ENCODE measurements around the gene NARS2. TPM values are rescaled to one million over a fixed set of nuclear protein-coding genes. Genes with fewer than 3 reads are reported as not detected.
A peak's percentile ranks its signal among the peaks of the same experiment; 100 is the strongest.

The NARS2 gene
- total and polyA plus RNA-seq, 10 of the 15 experiments (the other 5 are each of a cell fraction or from before 2014, with no cell fraction given), result 22.2 to 45.3 (median 36.3) TPM

GRCh38 chr11:78417888-78418583 is 156.6 kb downstream of the NARS2 start (continued):
- peak in 1 of 2 experiments; percentile 35; a peak in 1 of 4 replicates for TF ChIP-seq ETV6 (conservative IDR thresholded peaks at IDR 0.05 in 1 of 2, IDR thresholded peaks at IDR 0.05 in 1 of 2; ENCODE audit: borderline replicate concordance in 1 of 2, low read depth in 1 of 2)
- TF ChIP-seq TCF3 (IDR thresholded peaks at IDR 0.05; ENCODE audit: borderline replicate concordance, insufficient read depth, low read depth, low read length), result 0 out of 2 replicates have a peak, but pooled peaks have one; percentile 54
- TF ChIP-seq POLR2AphosphoS5 (IDR thresholded peaks at IDR 0.05; ENCODE audit: low read length), result peak; percentile 54
- TF ChIP-seq CBFB (IDR thresholded peaks at IDR 0.05; ENCODE audit: low read depth), result no peak
- peak; percentile 82 for TF ChIP-seq LARP7 (IDR thresholded peaks at IDR 0.05)
- no peak for TF ChIP-seq ATF3 (IDR thresholded peaks at IDR 0.05; ENCODE audit: borderline replicate concordance, extremely low read depth, low read depth, low read length)
- TF ChIP-seq REST (IDR thresholded peaks at IDR 0.05; ENCODE audit: low read depth, low read length), result no peak
- peak; percentile 90 for TF ChIP-seq DPF2 (IDR thresholded peaks at IDR 0.05)
- TF ChIP-seq ZBTB11 (CRISPR knock-in tag; IDR thresholded peaks at IDR 0.05), result no peak
- peak; percentile 83 for TF ChIP-seq ZNF687 (IDR thresholded peaks at IDR 0.05)
- 0 out of 2 replicates have a peak, but pooled peaks have one; percentile 13 for TF ChIP-seq TCF12 (IDR thresholded peaks at IDR 0.05; ENCODE audit: low read depth, low read length)
- no peak for TF ChIP-seq CREB1 (IDR thresholded peaks at IDR 0.05; ENCODE audit: low read depth)
- no peak for TF ChIP-seq NFIC (IDR thresholded peaks at IDR 0.05; ENCODE audit: low read depth, low read length)
- TF ChIP-seq EED (IDR thresholded peaks at IDR 0.05; ENCODE audit: low read depth), result no peak
- TF ChIP-seq MAX (IDR thresholded peaks at IDR 0.05; ENCODE audit: low read depth, low read length), result no peak
- peak in 1 of 2 experiments; percentile 72; a peak in 2 of 4 replicates for TF ChIP-seq BHLHE40 (IDR thresholded peaks at IDR 0.05; ENCODE audit: borderline replicate concordance in 1 of 2, low read depth in 2 of 2, low read length in 1 of 2)
- TF ChIP-seq GATAD2B (conservative IDR thresholded peaks at IDR 0.05; ENCODE audit: low read depth), result peak; percentile 80
- TF ChIP-seq TARDBP (IDR thresholded peaks at IDR 0.05; ENCODE audit: borderline replicate concordance), result no peak
